ENCODE measurements around the gene SNTB2. TPM values are rescaled to one million over a fixed set of nuclear protein-coding genes. Genes with fewer than 3 reads are reported as not detected.

Gene SNTB2
- total and polyA plus RNA-seq, 9 of the 15 experiments (the other 6 are each of a cell fraction or from before 2014, with no cell fraction given): 1.2 to 13.7 (median 5.7) TPM

DNA sequence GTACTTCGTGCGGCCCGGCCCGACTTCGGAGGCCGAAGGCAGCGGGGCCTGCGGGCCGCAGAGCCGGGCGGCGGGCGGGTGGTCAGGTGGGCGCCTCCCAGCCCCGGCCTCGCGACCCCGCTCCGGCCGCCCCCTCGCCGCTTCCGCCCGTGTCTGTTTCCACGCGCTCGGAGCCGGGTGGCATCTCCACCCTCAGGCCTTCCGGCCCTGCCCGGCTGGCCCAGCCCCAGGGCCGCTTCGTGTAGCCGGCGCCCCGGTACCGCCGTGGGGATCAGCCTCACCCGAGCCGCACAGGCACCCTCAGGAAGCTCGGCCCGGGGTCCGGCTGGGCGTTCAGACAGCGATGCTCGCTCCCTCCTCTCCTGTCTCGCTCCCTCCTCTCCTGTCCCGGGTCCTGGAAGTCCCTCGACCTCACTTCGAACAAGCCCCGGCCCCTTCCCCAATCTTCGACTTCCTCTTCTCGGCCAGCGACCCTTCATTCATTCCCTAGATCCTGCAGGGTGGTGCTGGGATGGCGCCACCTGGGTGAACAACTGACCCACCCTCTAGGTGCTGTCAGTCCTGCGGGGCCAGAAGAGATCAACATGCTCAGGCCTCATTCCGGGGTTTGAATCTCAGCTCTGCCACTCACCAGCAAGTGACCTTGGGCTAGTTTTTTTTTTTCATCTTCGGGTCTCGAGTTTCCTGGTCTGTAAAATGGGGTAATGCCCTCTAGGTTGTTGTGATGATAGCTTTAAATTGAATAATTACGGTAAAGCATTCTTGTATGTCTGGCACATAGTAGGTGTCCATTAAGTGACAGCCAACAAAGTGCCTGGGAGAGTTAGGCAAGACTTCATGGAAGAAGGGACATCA lies 124.8 kb downstream of the SNTB2 start (continued):
- no peak for TF ChIP-seq NEUROD1 (IDR thresholded peaks at IDR 0.05; ENCODE audit: borderline replicate concordance, low read depth, low read length, partially characterized antibody)
- no peak for TF ChIP-seq ARNT (IDR thresholded peaks at IDR 0.05)
- no peak for TF ChIP-seq DMBX1 (CRISPR knock-in tag; IDR thresholded peaks at IDR 0.05; ENCODE audit: borderline replicate concordance)
- no peak for TF ChIP-seq E4F1 (CRISPR knock-in tag; IDR thresholded peaks at IDR 0.05; ENCODE audit: borderline replicate concordance)
- TF ChIP-seq GTF2A2 (tag; IDR thresholded peaks at IDR 0.05): no peak
- no peak for TF ChIP-seq TAF15 (IDR thresholded peaks at IDR 0.05; ENCODE audit: low read depth, low read length)
- TF ChIP-seq AFF4 (CRISPR knock-in tag; IDR thresholded peaks at IDR 0.05): peak; percentile 77; the same call in 1 of the 2 replicates
- no peak for TF ChIP-seq ZNF140 (CRISPR knock-in tag; IDR thresholded peaks at IDR 0.05)
- no peak for TF ChIP-seq ZNF696 (CRISPR knock-in tag; conservative IDR thresholded peaks at IDR 0.05)
- no peak for TF ChIP-seq NR2F6 (CRISPR knock-in tag; IDR thresholded peaks at IDR 0.05)
- TF ChIP-seq, protein P1, sequence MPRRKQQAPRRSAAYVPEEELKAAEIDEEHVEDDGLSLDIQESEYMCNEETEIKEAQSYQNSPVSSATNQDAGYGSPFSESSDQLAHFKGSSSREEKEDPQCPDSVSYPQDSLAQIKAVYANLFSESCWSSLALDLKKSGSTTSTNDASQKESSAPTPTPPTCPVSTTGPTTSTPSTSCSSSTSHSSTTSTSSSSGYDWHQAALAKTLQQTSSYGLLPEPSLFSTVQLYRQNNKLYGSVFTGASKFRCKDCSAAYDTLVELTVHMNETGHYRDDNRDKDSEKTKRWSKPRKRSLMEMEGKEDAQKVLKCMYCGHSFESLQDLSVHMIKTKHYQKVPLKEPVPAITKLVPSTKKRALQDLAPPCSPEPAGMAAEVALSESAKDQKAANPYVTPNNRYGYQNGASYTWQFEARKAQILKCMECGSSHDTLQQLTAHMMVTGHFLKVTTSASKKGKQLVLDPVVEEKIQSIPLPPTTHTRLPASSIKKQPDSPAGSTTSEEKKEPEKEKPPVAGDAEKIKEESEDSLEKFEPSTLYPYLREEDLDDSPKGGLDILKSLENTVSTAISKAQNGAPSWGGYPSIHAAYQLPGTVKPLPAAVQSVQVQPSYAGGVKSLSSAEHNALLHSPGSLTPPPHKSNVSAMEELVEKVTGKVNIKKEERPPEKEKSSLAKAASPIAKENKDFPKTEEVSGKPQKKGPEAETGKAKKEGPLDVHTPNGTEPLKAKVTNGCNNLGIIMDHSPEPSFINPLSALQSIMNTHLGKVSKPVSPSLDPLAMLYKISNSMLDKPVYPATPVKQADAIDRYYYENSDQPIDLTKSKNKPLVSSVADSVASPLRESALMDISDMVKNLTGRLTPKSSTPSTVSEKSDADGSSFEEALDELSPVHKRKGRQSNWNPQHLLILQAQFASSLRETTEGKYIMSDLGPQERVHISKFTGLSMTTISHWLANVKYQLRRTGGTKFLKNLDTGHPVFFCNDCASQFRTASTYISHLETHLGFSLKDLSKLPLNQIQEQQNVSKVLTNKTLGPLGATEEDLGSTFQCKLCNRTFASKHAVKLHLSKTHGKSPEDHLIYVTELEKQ (CRISPR knock-in tag; IDR thresholded peaks at IDR 0.05): no peak
- TF ChIP-seq MXI1 (IDR thresholded peaks at IDR 0.05; ENCODE audit: low read depth, low read length): no peak
- no peak for TF ChIP-seq ZNF780A (CRISPR knock-in tag; IDR thresholded peaks at IDR 0.05)
- TF ChIP-seq, protein P2, sequence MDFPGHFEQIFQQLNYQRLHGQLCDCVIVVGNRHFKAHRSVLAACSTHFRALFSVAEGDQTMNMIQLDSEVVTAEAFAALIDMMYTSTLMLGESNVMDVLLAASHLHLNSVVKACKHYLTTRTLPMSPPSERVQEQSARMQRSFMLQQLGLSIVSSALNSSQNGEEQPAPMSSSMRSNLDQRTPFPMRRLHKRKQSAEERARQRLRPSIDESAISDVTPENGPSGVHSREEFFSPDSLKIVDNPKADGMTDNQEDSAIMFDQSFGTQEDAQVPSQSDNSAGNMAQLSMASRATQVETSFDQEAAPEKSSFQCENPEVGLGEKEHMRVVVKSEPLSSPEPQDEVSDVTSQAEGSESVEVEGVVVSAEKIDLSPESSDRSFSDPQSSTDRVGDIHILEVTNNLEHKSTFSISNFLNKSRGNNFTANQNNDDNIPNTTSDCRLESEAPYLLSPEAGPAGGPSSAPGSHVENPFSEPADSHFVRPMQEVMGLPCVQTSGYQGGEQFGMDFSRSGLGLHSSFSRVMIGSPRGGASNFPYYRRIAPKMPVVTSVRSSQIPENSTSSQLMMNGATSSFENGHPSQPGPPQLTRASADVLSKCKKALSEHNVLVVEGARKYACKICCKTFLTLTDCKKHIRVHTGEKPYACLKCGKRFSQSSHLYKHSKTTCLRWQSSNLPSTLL (IDR thresholded peaks at IDR 0.05): no peak
- TF ChIP-seq EGR1 (conservative IDR thresholded peaks at IDR 0.05): no peak
- TF ChIP-seq ARID2 (IDR thresholded peaks at IDR 0.05): no peak

Data from K562 (cell line).